OCI-M1 (cell line): ENCODE results near the gene ITGA1.
A peak's percentile ranks its signal among the peaks of the same experiment; 100 is the strongest.
"Not testable (repeated sequence)": the region's sequence is repeated elsewhere in the genome, so short reads cannot be mapped to it uniquely, and the experiment has no call there.

Experiments
- DNase-seq: peaks from one replicate; lab custom pipeline; 2025; lab: John Stamatoyannopoulos, UW

Gene ITGA1

DNA sequence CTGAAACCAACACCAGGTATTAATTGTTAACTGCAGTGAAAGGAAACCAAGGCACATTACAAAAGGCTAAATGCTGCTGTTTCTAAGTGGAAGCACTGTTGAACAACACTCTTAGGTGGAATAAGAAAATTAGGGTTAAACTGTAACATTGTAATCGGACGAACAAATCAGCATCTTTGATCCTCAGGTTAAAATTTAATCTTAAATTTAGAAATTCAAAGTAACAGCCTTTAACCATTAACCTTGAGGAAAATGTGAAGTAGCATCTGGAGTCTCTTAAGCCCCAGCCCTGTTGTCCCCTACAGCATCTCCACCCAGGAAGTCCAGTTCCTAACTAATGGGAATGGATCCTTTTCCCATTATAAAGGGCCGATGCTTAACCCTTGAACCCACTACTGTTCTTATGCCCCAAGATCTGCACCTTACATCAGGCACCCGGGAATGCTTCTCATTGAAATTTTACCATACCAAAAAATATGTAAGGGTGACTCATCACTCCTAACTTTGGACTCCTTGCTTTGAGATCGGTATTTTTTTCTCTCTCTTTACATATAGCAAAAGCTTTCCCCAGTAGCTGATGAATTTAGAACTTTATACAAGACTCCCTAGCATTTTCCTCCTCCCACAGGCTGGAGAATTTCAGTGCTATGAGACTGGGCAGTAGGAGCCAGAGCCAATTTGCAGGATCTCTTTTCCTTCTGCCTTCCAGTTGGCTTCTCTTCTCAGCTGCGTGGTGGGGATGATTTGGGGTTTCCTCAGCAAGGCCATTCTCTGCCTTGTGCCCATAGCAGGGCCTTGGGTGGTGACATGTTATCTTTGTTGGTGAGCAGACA lies 169.4 kb downstream of the ITGA1 start:
- DNase-seq = no peak

GRCh38 chr5:52961274-52961681 lies 173.6 kb downstream of the ITGA1 start:
- DNase-seq = no peak

- no peak for DNase-seq
Measured at GRCh38 chr5:52963636-52964035, 175.9 kb downstream of the ITGA1 start.

DNA sequence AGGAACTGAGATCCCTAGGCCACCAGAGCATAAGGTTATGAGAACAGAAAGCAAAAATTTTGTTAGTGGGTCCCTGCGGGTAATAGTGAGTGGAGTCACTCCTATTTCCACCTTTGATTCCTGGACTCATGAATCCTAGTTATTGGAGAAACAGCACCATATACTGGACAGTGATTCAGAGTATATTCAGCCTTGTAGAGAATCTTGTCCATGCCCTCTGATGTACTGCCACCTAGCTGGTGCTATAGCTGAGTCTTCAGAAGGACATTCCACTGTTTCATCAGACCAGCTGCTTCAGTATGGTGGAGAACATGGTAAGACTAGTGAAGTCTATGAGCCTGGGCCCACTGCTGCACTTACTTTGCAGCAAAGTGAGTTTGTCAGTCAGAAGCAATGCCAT lies 176.4 kb downstream of the ITGA1 start:
- peak; percentile 11 for DNase-seq

DNA sequence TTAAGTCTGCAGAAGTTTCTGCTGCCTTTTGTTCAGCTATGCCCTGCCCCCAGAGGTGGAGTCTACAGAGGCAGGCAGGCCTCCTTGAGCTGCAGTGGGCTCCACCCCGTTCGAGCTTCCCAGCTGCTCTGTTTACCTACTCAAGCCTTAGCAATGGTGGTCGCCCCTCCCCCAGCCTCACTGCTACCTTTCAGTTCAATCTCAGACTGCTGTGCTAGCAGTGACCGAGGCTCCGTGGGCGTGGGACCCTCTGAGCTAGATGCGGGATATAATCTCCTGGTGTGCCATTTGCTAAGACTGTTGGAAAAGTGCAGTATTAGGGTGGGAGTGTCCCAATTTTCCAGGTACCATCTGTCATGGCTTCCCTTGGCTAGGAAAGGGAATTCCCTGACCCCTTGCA lies 188.4 kb downstream of the ITGA1 start:
- DNase-seq = not testable (repeated sequence)

DNA sequence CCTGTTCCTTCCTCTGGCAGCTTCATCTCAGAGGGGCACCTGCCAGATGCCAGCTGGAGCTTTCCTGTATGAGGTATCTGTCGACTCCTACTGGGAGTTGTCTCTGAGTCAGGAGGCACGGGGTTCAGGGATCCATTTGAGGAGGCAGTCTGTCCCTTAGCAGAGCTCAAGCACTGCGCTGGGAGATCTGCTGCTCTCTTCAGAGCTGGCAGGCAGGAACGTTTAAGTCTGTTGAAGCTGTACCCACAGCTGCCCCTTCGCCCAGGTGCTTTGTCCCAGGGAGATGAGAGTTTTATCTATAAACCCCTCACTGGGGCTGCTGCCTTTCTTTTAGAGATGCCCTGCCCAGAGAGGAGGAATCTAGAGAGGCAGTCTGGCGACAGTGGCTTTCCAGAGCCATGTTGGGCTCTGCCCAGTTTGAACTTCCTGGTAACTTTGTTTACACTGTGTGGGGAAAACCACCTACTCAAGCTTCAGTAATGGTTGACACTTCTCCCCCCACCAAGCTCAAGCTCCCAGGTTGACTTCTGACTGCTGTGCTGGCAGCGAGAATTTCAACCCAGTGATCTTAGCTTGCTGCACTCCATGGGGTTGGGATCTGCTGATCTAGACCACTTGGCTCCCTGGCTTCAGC lies 189.7 kb downstream of the ITGA1 start:
- no peak for DNase-seq

GRCh38 chr5:52981507-52981906 lies 193.8 kb downstream of the ITGA1 start:
- no peak for DNase-seq

DNA sequence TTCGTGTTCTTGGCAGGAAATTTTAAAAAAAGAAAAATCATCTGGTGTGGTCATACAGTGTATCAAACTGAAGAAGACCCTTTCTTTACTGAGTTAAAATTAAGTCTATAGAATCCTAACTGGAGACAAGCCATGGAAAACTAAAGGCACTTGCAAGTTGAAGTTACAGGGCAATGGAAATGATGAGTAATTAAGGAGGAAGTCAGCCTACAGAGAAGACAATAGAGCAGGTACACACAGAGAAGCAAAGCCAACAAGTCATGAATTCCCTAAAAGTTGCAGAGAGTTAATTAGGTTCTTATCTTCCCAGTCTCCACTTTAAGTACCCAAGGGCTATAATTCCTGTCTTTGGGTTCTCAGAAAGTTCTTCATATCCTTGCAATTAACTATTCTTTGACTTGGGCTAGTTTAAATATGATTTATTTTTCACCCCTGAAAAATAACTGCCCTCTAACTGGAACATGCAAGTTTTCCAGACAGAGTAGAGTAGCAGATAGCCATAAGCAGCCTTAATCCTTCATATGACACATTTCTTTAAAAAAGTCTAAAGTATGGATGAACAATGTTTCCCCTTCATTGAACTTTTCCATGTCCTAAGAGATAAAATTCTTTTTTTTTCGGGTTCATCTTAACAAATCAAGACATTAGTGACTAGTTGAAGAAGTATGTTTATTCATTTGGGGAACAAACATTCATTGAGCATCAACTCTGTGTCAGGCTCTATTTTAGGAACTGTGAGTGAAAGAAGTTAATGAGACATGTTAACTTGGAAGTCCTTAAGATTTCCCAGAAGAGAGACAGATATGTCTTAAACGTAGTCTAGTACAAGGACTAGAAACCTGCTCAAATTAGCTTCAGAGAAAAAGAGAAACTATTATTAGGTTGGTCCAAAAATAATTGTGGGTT lies 196.3 kb downstream of the ITGA1 start:
- no peak for DNase-seq

DNA sequence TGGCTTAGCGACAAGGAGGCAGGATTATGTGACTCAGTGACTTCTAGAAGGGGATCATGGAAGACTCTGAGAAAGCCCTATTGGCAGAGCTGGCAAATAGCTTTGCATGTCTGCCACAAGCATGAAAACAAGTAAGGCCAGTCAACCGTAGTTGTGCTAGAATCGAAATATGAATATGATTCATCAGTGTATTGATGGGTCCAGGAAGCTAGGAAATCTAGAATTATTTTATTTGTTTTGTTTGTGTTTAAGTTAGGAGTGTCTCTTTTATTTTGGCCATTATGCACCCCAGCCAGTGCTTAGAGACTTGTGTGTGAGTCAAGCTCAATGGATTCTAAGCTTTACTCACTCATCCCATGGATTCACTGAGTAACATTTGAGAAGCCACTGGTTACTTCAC lies 197.6 kb downstream of the ITGA1 start:
- no peak for DNase-seq

DNA sequence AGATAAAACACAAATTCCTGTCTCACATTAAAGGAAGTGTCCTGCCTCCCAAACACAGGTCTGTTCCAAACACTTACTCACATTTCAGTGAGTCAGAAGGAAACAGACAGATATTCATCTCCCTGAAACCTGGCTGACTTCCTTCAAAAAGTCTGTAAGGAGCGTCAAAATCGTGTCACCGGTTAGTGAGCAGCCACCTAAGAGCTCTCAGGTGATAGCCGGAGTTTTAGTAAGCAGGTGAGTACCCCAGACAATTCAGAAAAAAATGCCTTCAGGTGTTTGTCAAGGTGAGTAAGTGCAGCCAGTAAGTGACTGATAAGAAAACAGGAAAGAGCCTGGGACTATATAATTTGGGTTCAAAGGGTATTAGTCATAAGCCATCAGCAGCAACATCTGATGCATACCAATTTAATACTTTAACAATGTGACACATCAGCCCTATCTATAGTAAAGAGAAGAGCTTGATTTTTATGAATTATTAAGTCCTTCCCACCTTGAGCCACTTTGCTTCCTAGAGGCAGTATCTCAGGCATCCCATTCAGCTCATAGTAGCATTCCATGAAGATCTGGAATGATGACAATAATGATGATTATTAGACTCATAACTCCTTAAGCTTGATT lies 200.1 kb downstream of the ITGA1 start:
- DNase-seq = no peak

- no peak for DNase-seq
Measured at GRCh38 chr5:52988335-52989024, 200.8 kb downstream of the ITGA1 start.

GRCh38 chr5:52989025-52989780 lies 201.5 kb downstream of the ITGA1 start, which contains the start of gene ITGA2:
TSS of gene ITGA2 (plus strand) at chr5:52989352. CDS start at chr5:52989469, 117 bp downstream.
- DNase-seq = no peak

DNA sequence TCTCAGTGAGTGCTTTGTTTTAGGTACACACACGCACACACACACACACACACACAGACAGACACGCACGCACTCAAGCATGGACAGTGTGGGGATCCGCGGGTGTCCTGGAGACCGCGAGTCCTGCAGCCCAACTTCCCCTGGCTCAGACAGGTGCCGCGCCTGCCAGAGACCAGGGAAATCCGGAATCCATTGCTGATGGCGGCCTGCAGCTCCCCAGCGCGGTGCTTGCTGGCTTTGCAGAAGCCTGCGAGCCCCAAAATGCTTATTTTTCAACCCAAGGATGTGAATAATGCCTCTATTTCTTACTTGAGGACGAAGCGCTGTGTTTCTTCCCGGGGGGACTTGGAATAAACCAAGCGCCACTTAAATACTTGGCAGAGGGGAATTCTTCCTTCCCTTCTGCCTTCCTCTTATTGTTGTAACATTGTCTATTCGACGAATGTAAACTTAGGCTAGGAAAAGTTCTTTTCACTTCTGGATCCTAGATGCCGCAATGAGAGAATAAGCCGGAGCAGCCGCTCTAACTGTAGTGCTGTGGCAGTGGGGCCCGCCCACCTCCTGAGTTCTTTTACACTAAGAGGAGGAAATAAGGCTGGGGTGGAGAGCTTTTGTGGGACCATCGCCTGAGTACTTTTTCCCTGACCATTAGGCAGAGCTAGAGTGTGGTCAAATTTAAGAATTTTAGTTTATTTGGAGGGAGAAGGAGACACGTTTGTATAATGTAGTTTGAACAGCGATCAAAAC lies 202.2 kb downstream of the ITGA1 start:
- no peak for DNase-seq

- no peak for DNase-seq
Measured at GRCh38 chr5:52990528-52990925, 202.8 kb downstream of the ITGA1 start.

- DNase-seq = no peak
Measured at GRCh38 chr5:52993367-52993766, 205.7 kb downstream of the ITGA1 start.

GRCh38 chr5:52994266-52994665 lies 206.6 kb downstream of the ITGA1 start:
- no peak for DNase-seq

DNA sequence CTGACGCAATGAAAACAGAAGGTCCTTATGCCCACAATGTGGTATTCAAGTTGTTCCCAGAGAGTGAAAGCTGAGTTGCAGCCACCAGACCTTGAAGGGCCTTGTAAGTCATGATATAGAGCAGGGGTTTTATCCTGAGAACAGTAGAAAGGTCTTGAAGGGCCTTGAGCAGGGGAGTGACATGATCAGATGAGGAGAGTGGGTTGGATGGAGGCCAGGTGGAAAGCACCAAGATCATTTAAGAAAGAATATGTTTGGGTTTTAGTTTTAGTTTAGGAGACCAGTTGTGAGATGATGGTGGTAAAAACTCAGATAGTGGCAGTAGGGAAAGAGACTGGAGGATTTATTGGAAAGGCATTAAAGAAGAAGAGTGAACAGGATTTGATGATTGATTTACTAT lies 207.4 kb downstream of the ITGA1 start:
- no peak for DNase-seq

DNA sequence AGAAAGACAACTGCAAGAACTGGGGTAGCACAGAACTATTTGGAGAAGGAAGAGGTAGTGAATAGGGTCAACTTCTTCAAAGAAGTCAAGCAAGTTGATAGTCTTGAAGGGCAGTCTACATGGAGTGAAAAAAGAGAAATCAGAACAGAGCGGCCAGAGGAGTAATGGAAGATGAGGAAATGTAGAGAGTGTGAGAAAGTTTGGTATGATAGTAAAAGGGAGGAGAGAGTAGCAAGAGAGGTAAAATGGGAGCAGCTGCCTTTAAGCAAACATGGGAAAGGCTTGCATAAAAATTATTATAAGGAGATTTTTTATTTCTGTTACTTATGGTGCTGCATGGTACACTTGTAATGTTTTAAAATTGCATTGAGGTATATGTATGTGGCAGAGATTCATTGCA lies 208.2 kb downstream of the ITGA1 start:
- no peak for DNase-seq

- DNase-seq = no peak
Measured at GRCh38 chr5:52996979-52997378, 209.3 kb downstream of the ITGA1 start.

DNA sequence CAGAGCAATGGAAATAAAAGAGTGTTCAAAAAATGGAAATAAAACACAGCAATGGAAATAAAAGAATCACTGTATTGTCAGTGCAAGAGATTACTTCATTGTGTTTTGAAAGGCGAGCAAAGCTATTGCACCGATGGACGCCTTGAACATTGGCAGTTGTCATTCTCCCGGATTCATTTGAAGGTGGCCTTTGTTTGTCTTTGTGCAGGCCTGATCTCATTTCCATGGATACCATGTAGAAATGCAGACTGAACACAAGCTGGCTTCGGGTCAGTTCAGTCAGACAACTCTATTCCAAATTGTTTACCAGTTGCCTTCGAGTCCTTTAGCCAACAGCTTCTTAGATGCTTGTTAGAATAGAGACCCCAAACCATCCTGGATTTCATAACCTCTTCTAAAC lies 209.7 kb downstream of the ITGA1 start:
- DNase-seq = no peak
